Body of pancreas (tissue), 4 donors: ENCODE measurements around the gene IGIP.

Source experiments
- CTCF ChIP-seq, 7 experiments: fragments of 450-650 bp in 4 of 7; fragments of 200-600 bp in 3 of 7; sonication (generic) in 3 of 7; IDR thresholded peaks; one replicate each; pipeline ENCODE4 v1.5.1; 2016 to 2019; ENCODE audit warnings: antibody characterized with exemption in 7 of 7
- POLR2A ChIP-seq, 3 donors: fragments of 450-650 bp; IDR thresholded peaks; one replicate each; pipeline ENCODE4 v1.6.1; 2016; ENCODE audit warnings: antibody characterized with exemption in 3 of 3, mild to moderate bottlenecking in 2 of 3

- TF ChIP-seq POLR2A (IDR thresholded peaks at IDR 0.05) (no peak), CTCF (IDR thresholded peaks at IDR 0.05) (peak in 1 of 7 experiments; percentile 17)
These were observed 7.3 kb upstream of the IGIP start for GRCh38 chr5:140118302-140118936.
